Caco-2 (cell line): ENCODE data around the gene SLC7A14. TPM values are rescaled to one million over a fixed set of nuclear protein-coding genes. Genes with fewer than 3 reads are reported as not detected.

Experiments
- BruUV-seq: library from RNA; stranded (reverse); fragments of 400-500 nt; replicated peaks from 2 replicates; lab custom pipeline; 2021; lab: Mats Ljungman, UMichigan
- CTCF ChIA-PET: fragments of 300-600 bp; sonication (Branson Sonifier 250); formaldehyde crosslinking; loops from one replicate; lab custom pipeline; 2022; ENCODE audit warnings: antibody characterized with exemption; lab: Charles Lee
- POLR2A ChIA-PET: fragments of 300-600 bp; sonication (Branson Sonifier 250); formaldehyde crosslinking; loops from one replicate; lab custom pipeline; 2022; ENCODE audit warnings: antibody characterized with exemption; lab: Charles Lee
- DNase-seq, 2 experiments: peaks; one replicate each; pipeline versions ENCODE4 v3.0.0 to v3.0.0-alpha.2; 2020 to 2022
- H3K27me3 ChIP-seq: replicated peaks from 2 replicates; pipeline ENCODE4 v1.6.0; 2011; ENCODE audit warnings: low read length; ENCODE audit not compliant: control insufficient read depth, insufficient read depth
- H3K36me3 ChIP-seq: 2 replicates; pipeline ENCODE4 v1.5.1; 2011; ENCODE audit warnings: low read length; ENCODE audit not compliant: control insufficient read depth, insufficient read depth
- H3K4me1 ChIP-seq: fragments of 250-450 bp; sonication (Bioruptor Pico); 2 replicates; pipeline ENCODE4 v1.5.1; 2020; ENCODE audit warnings: mild to moderate bottlenecking
- H3K4me3 ChIP-seq: 2 replicates; pipeline ENCODE4 v1.5.1; 2011; ENCODE audit warnings: low read depth, mild to moderate bottlenecking, control low read depth, low read length
- H3K9me3 ChIP-seq: fragments of 250-450 bp; sonication (Bioruptor Pico); 2 replicates; pipeline ENCODE4 v1.5.1; 2020; ENCODE audit warnings: mild to moderate bottlenecking, moderate library complexity
- H3K27ac Mint-ChIP-seq: one replicate; pipeline ENCODE4 v1.8.0; 2022; ENCODE audit warnings: mixed read lengths; ENCODE audit not compliant: unreplicated experiment
- H3K27me3 Mint-ChIP-seq: one replicate; pipeline ENCODE4 v1.8.0; 2022; ENCODE audit warnings: mixed read lengths; ENCODE audit not compliant: insufficient read depth, unreplicated experiment
- H3K36me3 Mint-ChIP-seq: one replicate; pipeline ENCODE4 v1.8.0; 2022; ENCODE audit warnings: mild to moderate bottlenecking, mixed read lengths; ENCODE audit not compliant: insufficient read depth, unreplicated experiment
- H3K4me1 Mint-ChIP-seq: one replicate; pipeline ENCODE4 v1.8.0; 2022; ENCODE audit warnings: low read depth, mixed read lengths; ENCODE audit not compliant: unreplicated experiment
- H3K4me3 Mint-ChIP-seq: one replicate; pipeline ENCODE4 v1.8.0; 2022; ENCODE audit warnings: mild to moderate bottlenecking, moderate library complexity, mixed read lengths; ENCODE audit not compliant: unreplicated experiment
- H3K9me3 Mint-ChIP-seq: one replicate; pipeline ENCODE4 v1.8.0; 2022; ENCODE audit warnings: mixed read lengths; ENCODE audit not compliant: unreplicated experiment
- intact Hi-C: fragments of 100-400 bp; cut with micrococcal nuclease; formaldehyde crosslinking; loops from one replicate; pipeline ENCODE4 v1.10.0; 2022; ENCODE audit not compliant: unreplicated experiment
- total RNA-seq: library from RNA; stranded (reverse); gene quantifications from 2 replicates; pipeline ENCODE4 v1.2.3, GENCODE V29; 2022
- TF ChIP-seq, protein P1 (sequence below), 2 experiments: fragments of 200-600 bp in 1 of 2; IDR thresholded peaks; 1 replicate in 1 of 2; 2 replicates in 1 of 2; pipeline versions ENCODE4 v1.5.1 to v1.8.0; 2011 to 2022; ENCODE audit warnings: antibody characterized with exemption in 1 of 2, control low read depth in 1 of 2, inconsistent platforms in 1 of 2, low read depth in 1 of 2, low read length in 1 of 2, mild to moderate bottlenecking in 1 of 2, moderate library complexity in 1 of 2; ENCODE audit not compliant: insufficient read depth in 1 of 2, severe bottlenecking in 1 of 2, unreplicated experiment in 1 of 2

The SLC7A14 gene
- total RNA-seq, 1 experiment from 2014 or later = not detected

DNA sequence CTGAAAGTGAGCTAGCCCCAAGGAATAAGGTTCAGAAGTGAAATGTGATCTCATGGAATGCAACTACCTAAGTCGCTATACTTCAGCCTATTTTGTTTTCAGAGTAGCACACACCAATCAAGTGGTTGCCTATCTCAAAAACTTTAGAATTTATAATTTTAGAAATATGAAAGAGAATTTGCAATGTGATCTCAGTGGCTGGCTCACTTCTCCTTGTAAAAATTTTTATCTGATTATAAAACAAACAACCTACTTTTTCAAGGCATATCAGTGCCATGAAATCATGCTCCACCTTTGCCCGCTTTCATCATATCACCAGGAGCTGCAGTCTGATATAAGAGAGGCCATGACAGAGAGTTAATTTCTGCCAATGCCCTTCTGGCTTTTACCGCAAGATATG, 119.9 kb downstream of the SLC7A14 start:
- H3K9me3 ChIP-seq = no peaks in the 10 kb centered on the region
- no peaks in the 10 kb centered on the region for H3K9me3 Mint-ChIP-seq
- no TSS peak for BruUV-seq
- H3K27me3 ChIP-seq = no peaks in the 10 kb centered on the region; the same call in 1 of the 2 replicates
- peaks cover 7% of the 10 kb centered on the region for H3K4me1 Mint-ChIP-seq
- H3K4me1 ChIP-seq = 0 out of 2 replicates have a peak, but pooled peaks cover 5% of the 10 kb centered on the region
- POLR2A ChIA-PET = no interaction called here
- TF ChIP-seq, protein P1, sequence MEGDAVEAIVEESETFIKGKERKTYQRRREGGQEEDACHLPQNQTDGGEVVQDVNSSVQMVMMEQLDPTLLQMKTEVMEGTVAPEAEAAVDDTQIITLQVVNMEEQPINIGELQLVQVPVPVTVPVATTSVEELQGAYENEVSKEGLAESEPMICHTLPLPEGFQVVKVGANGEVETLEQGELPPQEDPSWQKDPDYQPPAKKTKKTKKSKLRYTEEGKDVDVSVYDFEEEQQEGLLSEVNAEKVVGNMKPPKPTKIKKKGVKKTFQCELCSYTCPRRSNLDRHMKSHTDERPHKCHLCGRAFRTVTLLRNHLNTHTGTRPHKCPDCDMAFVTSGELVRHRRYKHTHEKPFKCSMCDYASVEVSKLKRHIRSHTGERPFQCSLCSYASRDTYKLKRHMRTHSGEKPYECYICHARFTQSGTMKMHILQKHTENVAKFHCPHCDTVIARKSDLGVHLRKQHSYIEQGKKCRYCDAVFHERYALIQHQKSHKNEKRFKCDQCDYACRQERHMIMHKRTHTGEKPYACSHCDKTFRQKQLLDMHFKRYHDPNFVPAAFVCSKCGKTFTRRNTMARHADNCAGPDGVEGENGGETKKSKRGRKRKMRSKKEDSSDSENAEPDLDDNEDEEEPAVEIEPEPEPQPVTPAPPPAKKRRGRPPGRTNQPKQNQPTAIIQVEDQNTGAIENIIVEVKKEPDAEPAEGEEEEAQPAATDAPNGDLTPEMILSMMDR (IDR thresholded peaks at IDR 0.05; ENCODE audit: insufficient read depth in 1 of 2, low read depth in 1 of 2, low read length in 1 of 2, severe bottlenecking in 1 of 2, unreplicated experiment in 1 of 2) = no peak
- CTCF ChIA-PET = no interaction called here
- intact Hi-C loops = no loop called here
- H3K36me3 Mint-ChIP-seq = no peaks in the 10 kb centered on the region
- H3K4me3 ChIP-seq = no peak overlapping the region
- H3K4me3 Mint-ChIP-seq = no peak overlapping the region
- peaks cover 13% of the 10 kb centered on the region for H3K27me3 Mint-ChIP-seq
- H3K36me3 ChIP-seq = no peaks in the 10 kb centered on the region
- no peak overlapping the region for H3K27ac Mint-ChIP-seq
- no peak for DNase-seq

DNA sequence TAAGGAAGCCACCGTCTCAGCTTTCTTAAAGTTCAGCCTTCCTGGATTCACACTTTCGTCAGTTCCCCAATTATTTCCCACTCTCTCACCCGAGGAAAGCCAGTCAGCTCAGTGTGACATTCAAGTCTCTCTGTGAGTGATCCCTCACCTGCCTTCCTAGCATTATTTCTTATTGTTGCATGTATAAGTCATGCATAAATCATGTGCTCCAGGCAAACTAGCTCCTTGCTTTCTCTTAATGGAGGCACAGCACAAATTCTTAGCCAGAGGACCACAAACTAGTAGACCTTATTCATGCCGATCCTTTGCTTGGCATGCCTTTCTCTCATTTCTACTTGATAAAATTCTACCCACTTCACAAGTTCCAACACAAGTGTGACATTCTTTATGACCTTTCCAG, 122.9 kb downstream of the SLC7A14 start:
- H3K36me3 Mint-ChIP-seq = no peaks in the 10 kb centered on the region
- no TSS peak for BruUV-seq
- no peak overlapping the region for H3K27ac Mint-ChIP-seq
- Histone ChIP-seq H3K27me3 (no peaks in the 10 kb centered on the region; the same call in 1 of the 2 replicates), H3K9me3 (no peaks in the 10 kb centered on the region), H3K4me3 (no peak overlapping the region), H3K4me1 (no peaks in the 10 kb centered on the region), H3K36me3 (no peaks in the 10 kb centered on the region)
- DNase-seq = no peak
- CTCF ChIA-PET = no interaction called here
- H3K4me1 Mint-ChIP-seq = no peaks in the 10 kb centered on the region
- peaks cover 13% of the 10 kb centered on the region for H3K27me3 Mint-ChIP-seq
- TF ChIP-seq, protein P1 (IDR thresholded peaks at IDR 0.05; ENCODE audit: insufficient read depth in 1 of 2, low read depth in 1 of 2, low read length in 1 of 2, severe bottlenecking in 1 of 2, unreplicated experiment in 1 of 2) = no peak
- intact Hi-C loops = no loop called here
- no peaks in the 10 kb centered on the region for H3K9me3 Mint-ChIP-seq
- POLR2A ChIA-PET = no interaction called here
- H3K4me3 Mint-ChIP-seq = no peak overlapping the region

DNA sequence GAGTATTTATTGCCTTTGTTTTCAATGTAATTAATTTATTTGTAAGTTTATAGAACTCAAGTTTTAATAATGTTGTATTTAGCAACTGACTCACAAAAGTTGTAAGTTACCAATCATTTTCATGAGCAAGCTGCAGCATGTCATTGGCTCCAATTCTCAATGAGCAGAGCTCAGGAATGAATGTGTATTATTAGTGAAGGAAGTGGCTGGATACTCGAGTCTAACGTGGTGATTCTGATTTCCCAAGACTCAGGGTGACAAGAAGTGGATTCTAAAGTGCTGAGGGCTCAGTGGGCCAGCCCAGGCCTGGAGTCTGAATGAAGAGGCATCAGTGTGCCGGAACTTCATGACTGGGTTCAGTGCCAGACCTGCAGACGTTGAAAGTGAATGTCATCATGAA, 127.6 kb downstream of the SLC7A14 start:
- Histone ChIP-seq H3K36me3 (no peaks in the 10 kb centered on the region), H3K27me3 (no peaks in the 10 kb centered on the region), H3K4me1 (no peaks in the 10 kb centered on the region), H3K9me3 (no peaks in the 10 kb centered on the region), H3K4me3 (no peak overlapping the region)
- intact Hi-C loops = no loop called here
- DNase-seq = no peak
- Mint-ChIP-seq H3K4me1 (no peaks in the 10 kb centered on the region), H3K4me3 (no peak overlapping the region), H3K9me3 (no peaks in the 10 kb centered on the region), H3K36me3 (no peaks in the 10 kb centered on the region), H3K27ac (no peak overlapping the region), H3K27me3 (peaks cover 21% of the 10 kb centered on the region)
- no TSS peak for BruUV-seq
- TF ChIP-seq, protein P1 (IDR thresholded peaks at IDR 0.05; ENCODE audit: insufficient read depth in 1 of 2, low read depth in 1 of 2, low read length in 1 of 2, severe bottlenecking in 1 of 2, unreplicated experiment in 1 of 2) = no peak
- ChIA-PET POLR2A (no interaction called here), CTCF (no interaction called here)
